Karpas-422 (cell line): ENCODE data around the gene MYH14. TPM values are rescaled to one million over a fixed set of nuclear protein-coding genes. Genes with fewer than 3 reads are reported as not detected.

Experiments
- DNase-seq: peaks from one replicate; pipeline ENCODE4 v3.0.0-alpha.2; 2015
- H2AFZ ChIP-seq: fragments of 200-600 bp; sonication (generic); 2 replicates; pipeline ENCODE4 v1.6.1; 2014; ENCODE audit warnings: antibody characterized with exemption, low read length, mixed read lengths
- H3K27ac ChIP-seq: fragments of 200-600 bp; sonication (generic); 2 replicates; pipeline ENCODE4 v1.5.1; 2014; ENCODE audit warnings: mild to moderate bottlenecking, low read length, moderate library complexity
- H3K27me3 ChIP-seq: fragments of 200-600 bp; sonication (generic); 2 replicates; pipeline ENCODE4 v1.6.1; 2014; ENCODE audit warnings: low read length, mixed read lengths
- H3K36me3 ChIP-seq: fragments of 200-600 bp; sonication (generic); 2 replicates; pipeline ENCODE4 v1.6.1; 2014; ENCODE audit warnings: low read length, mixed read lengths; ENCODE audit not compliant: insufficient read depth
- H3K4me1 ChIP-seq: fragments of 200-600 bp; sonication (generic); 2 replicates; pipeline ENCODE4 v1.6.1; 2014; ENCODE audit warnings: mild to moderate bottlenecking, low read length, mixed read lengths
- H3K4me2 ChIP-seq: fragments of 200-600 bp; sonication (generic); 2 replicates; pipeline ENCODE4 v1.6.1; 2014; ENCODE audit warnings: low read length, low read depth, mild to moderate bottlenecking; ENCODE audit not compliant: poor library complexity, severe bottlenecking
- H3K4me3 ChIP-seq: fragments of 200-600 bp; sonication (generic); 2 replicates; pipeline ENCODE4 v1.5.1; 2014; ENCODE audit warnings: mild to moderate bottlenecking, antibody characterized with exemption, low read length, mixed read lengths
- H3K79me2 ChIP-seq: fragments of 200-600 bp; sonication (generic); 2 replicates; pipeline ENCODE4 v1.6.1; 2014; ENCODE audit warnings: mild to moderate bottlenecking, low read length, mixed read lengths
- H3K9ac ChIP-seq: fragments of 200-600 bp; sonication (generic); 2 replicates; pipeline ENCODE4 v1.6.0; 2014; ENCODE audit warnings: low read length
- H3K9me2 ChIP-seq: fragments of 200-600 bp; sonication (generic), shearing (Covaris generic); replicated peaks from 2 replicates; pipeline ENCODE4 v1.6.0; 2014; ENCODE audit warnings: mild to moderate bottlenecking, low read length, moderate library complexity; ENCODE audit not compliant: insufficient read depth
- H3K9me3 ChIP-seq: fragments of 300-700, 200-600 bp; sonication (generic); 2 replicates; pipeline ENCODE4 v1.6.1; 2014; ENCODE audit warnings: low read length, mixed read lengths
- H4K20me1 ChIP-seq: fragments of 200-600 bp; sonication (generic); 2 replicates; pipeline ENCODE4 v1.6.1; 2014; ENCODE audit warnings: mild to moderate bottlenecking, antibody characterized with exemption, low read length, low read depth; ENCODE audit not compliant: insufficient read depth
- total RNA-seq: library from RNA; depleted of rRNA; stranded (reverse); fragments of >200 nt; shearing (Covaris generic); gene quantifications from 2 replicates; pipeline ENCODE4 v1.2.3, GENCODE V29; 2014; ENCODE audit warnings: low replicate concordance

The MYH14 gene
- total RNA-seq, 1 experiment from 2014 or later = not detected

DNA sequence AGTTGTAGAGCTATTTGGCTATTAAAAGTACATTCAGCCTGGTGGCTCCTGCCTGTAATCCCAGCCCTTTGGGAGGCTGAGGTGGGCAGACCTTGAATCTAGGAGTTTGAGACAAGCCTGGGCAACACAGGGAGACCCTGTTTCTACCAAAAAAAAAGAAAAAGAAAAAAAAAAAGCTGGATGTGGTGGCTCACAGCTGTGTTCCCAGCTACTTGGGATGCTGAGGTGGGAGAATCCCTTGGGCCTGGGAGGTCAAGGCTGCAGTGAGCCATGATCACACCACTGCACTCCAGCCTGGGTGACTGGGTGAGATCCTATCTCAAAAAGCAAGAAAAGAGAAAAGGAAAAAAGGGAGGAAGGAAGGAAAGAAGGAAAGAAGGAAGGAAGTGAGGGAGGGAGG lies 30.7 kb upstream of the MYH14 start:
- Histone ChIP-seq H2AFZ (no peak overlapping the region), H4K20me1 (no peaks in the 10 kb centered on the region), H3K27me3 (no peaks in the 10 kb centered on the region; the same call in 1 of the 2 replicates), H3K4me1 (no peaks in the 10 kb centered on the region), H3K79me2 (no peaks in the 10 kb centered on the region), H3K9me3 (peaks cover 3% of the 10 kb centered on the region; the same call in 1 of the 2 replicates), H3K9me2 (no peaks in the 10 kb centered on the region), H3K9ac (no peak overlapping the region), H3K36me3 (no peaks in the 10 kb centered on the region), H3K27ac (no peak overlapping the region), H3K4me2 (no peak overlapping the region), H3K4me3 (no peak overlapping the region)
- DNase-seq = no peak

DNA sequence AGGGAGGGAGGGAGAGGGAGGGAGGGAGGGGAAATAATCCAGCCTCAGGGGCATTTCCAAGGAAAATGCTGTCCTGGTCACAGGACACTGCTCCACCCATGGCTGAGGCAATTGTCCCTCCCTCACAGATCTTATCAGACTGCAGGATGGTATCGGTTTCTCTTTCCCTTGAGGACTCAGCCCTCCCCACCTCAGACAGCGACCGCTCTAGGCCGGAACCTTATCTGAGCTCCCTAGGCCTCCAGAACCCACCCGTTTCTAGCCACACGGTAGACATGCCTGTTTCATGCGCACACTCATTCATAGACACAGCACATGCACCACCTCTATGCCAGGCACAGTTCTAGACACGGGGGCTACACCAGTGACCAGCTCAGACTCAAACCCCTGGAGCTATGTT lies 30.3 kb upstream of the MYH14 start:
- Histone ChIP-seq H3K9me2 (no peaks in the 10 kb centered on the region), H3K79me2 (no peaks in the 10 kb centered on the region), H3K9ac (no peak overlapping the region), H3K27me3 (no peaks in the 10 kb centered on the region; the same call in 1 of the 2 replicates), H3K4me2 (no peak overlapping the region), H4K20me1 (no peaks in the 10 kb centered on the region), H3K4me1 (no peaks in the 10 kb centered on the region), H3K9me3 (peaks cover 3% of the 10 kb centered on the region; the same call in 1 of the 2 replicates), H3K27ac (no peak overlapping the region), H3K4me3 (no peak overlapping the region), H2AFZ (no peak overlapping the region), H3K36me3 (no peaks in the 10 kb centered on the region)
- no peak for DNase-seq

DNA sequence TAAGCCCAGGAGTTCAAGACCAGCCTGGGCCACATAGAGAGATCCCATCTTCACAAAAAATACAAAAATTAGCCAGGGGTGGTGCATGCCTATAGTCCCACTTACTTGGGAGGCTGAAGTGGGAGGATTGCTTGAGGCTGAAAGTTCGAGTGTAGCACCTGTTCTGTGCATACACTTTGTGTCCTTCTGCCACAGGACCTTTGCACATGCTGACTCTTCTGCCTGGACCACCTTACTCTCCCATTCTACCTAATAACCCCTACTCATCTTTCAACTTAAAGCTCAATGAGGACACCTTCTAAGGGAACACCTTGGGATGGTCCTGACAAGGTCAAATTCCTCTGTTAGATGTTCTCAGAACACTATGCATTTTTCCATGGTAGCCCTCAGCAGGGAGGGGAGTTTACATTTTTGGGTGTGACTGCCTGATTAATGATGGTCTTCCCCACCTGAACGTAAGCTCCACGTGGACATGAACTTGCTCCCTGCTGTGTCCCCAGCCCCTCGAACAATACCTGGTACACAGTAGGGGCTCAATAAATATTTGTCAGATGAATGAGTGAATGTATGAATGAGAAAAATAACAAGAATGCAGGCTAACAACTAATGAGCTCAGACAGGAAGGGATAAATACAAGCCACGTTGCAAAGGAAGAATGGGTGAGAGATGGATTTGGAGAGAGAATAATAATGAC lies 29.2 kb upstream of the MYH14 start:
- Histone ChIP-seq H3K9me2 (no peaks in the 10 kb centered on the region), H3K4me2 (no peak overlapping the region), H3K79me2 (no peaks in the 10 kb centered on the region), H3K27me3 (no peaks in the 10 kb centered on the region; the same call in 1 of the 2 replicates), H3K9ac (no peak overlapping the region), H3K4me1 (no peaks in the 10 kb centered on the region), H4K20me1 (no peaks in the 10 kb centered on the region), H3K27ac (no peak overlapping the region), H3K9me3 (peaks cover 3% of the 10 kb centered on the region; the same call in 1 of the 2 replicates), H3K36me3 (no peaks in the 10 kb centered on the region), H3K4me3 (no peak overlapping the region), H2AFZ (no peak overlapping the region)
- DNase-seq = no peak

DNA sequence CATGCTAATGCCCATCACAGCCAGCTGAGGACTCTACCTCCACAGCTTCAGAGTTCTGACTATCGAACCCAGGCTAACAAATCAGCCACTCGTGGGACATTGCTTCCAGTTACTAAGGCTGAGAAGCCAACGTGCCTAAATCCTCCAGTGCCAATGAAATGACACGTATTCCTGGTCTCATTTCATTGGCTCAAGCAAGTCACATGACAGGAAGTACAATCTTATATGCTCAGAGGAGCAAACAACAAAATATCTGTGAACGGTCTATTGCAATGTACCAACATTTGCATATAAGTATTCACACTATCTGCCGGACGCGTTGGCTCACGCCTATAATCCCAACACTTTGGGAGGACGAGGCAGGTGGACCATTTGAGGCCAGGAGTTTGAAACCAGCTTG lies 27.5 kb upstream of the MYH14 start:
- no peaks in the 10 kb centered on the region for H3K4me1 ChIP-seq
- H4K20me1 ChIP-seq = no peaks in the 10 kb centered on the region
- H3K27ac ChIP-seq = no peak overlapping the region
- H3K9me3 ChIP-seq = peaks cover 3% of the 10 kb centered on the region; the same call in 1 of the 2 replicates
- H3K4me2 ChIP-seq = no peak overlapping the region
- no peak overlapping the region for H3K9ac ChIP-seq
- no peak overlapping the region; the same call in 1 of the 2 replicates for H2AFZ ChIP-seq
- no peaks in the 10 kb centered on the region for H3K36me3 ChIP-seq
- H3K79me2 ChIP-seq = no peaks in the 10 kb centered on the region
- H3K9me2 ChIP-seq = no peaks in the 10 kb centered on the region
- H3K27me3 ChIP-seq = no peaks in the 10 kb centered on the region; the same call in 1 of the 2 replicates
- no peak overlapping the region for H3K4me3 ChIP-seq
- no peak for DNase-seq

DNA sequence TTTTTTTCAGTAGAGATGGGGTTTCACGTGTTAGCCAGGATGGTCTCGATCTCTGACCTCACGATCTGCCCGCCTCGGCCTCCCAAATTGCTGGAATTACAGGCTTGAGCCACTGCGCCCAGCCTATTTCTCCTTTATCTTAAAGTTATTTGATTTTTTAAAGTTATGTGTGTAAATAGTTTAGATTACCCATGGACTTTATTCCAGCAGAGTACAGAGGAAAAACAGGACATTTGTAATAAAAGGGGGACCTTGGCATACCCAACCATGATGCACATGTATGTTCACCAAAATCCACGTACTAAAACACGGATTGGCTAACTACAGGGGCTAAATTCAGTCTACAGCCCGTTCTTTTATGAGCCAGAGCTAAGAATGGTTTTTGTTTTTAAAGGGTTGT lies 26.6 kb upstream of the MYH14 start:
- DNase-seq = no peak
- no peak overlapping the region for H3K9ac ChIP-seq
- no peak overlapping the region for H2AFZ ChIP-seq
- H3K4me3 ChIP-seq = no peak overlapping the region
- no peaks in the 10 kb centered on the region for H3K79me2 ChIP-seq
- no peaks in the 10 kb centered on the region for H4K20me1 ChIP-seq
- H3K4me2 ChIP-seq = no peak overlapping the region
- H3K9me2 ChIP-seq = no peaks in the 10 kb centered on the region
- H3K27ac ChIP-seq = no peak overlapping the region
- H3K36me3 ChIP-seq = no peaks in the 10 kb centered on the region
- no peaks in the 10 kb centered on the region; the same call in 1 of the 2 replicates for H3K27me3 ChIP-seq
- H3K4me1 ChIP-seq = no peaks in the 10 kb centered on the region
- H3K9me3 ChIP-seq = peaks cover 3% of the 10 kb centered on the region; the same call in 1 of the 2 replicates

DNA sequence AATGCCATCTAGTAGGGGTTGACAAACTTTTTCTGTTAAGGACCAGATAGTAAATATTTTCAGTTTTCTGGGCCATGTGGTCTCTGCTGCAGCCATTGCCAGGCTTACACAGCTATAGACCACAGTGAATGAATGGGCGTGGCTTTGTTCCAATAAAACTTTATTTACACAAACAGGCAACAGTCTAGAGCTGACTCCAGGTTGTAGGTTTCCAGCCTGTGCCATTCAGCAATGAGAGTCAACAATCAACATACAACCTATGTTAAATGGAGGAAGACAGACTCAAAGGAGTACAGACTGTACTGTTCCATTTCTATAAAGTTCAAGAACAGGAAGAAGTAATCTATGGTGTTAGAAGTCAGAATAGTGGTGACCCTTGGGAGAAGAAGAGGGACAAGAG lies 25.1 kb upstream of the MYH14 start:
- no peak overlapping the region for H3K9ac ChIP-seq
- H3K79me2 ChIP-seq = no peaks in the 10 kb centered on the region
- H2AFZ ChIP-seq = no peak overlapping the region
- no peaks in the 10 kb centered on the region for H3K36me3 ChIP-seq
- no peak overlapping the region for H3K4me2 ChIP-seq
- H3K4me1 ChIP-seq = no peaks in the 10 kb centered on the region
- no peak overlapping the region for H3K4me3 ChIP-seq
- DNase-seq = no peak
- no peaks in the 10 kb centered on the region; the same call in 1 of the 2 replicates for H3K27me3 ChIP-seq
- H4K20me1 ChIP-seq = no peaks in the 10 kb centered on the region
- no peaks in the 10 kb centered on the region for H3K9me2 ChIP-seq
- H3K9me3 ChIP-seq = peaks cover 3% of the 10 kb centered on the region; the same call in 1 of the 2 replicates
- no peak overlapping the region for H3K27ac ChIP-seq

DNA sequence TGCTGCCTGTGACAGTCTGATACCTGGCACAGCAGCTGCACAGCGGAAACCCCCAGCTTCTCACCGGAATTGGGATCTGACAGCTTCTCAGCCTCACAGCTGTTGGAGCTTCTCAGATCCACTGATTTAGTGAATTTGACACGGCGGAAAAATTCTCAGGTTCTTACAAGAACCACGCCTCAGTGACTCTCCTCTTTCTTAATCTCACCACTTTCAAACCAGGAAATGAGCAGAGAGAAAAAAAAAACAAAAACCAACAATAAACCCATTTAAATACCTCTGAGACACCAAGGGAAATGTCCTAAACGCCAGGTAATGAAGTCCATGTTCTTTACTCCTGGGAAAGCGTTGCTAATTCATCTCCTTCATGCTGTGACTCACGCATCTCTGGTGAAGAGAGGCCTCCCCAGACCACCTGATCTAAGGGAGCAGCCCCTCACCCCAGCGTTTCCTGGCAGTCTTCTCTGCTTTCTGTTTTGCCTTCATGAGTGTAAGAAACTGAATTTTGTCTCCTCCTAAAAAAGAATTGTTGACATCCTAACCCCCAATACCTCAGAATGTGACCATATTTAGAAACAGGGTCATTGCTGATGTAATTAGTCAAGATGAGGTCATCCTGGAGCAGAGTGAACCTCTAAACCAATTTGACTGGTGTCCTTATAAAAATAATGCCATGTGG lies 24.4 kb upstream of the MYH14 start:
- no peak overlapping the region for H3K4me2 ChIP-seq
- H3K79me2 ChIP-seq = no peaks in the 10 kb centered on the region
- H3K27ac ChIP-seq = no peak overlapping the region
- H3K27me3 ChIP-seq = no peaks in the 10 kb centered on the region; the same call in 1 of the 2 replicates
- H3K9me2 ChIP-seq = no peaks in the 10 kb centered on the region
- H3K4me1 ChIP-seq = no peaks in the 10 kb centered on the region
- H3K36me3 ChIP-seq = no peaks in the 10 kb centered on the region
- no peak for DNase-seq
- H2AFZ ChIP-seq = no peak overlapping the region
- no peak overlapping the region for H3K4me3 ChIP-seq
- H3K9me3 ChIP-seq = peaks cover 3% of the 10 kb centered on the region; the same call in 1 of the 2 replicates
- H3K9ac ChIP-seq = no peak overlapping the region
- no peaks in the 10 kb centered on the region for H4K20me1 ChIP-seq

DNA sequence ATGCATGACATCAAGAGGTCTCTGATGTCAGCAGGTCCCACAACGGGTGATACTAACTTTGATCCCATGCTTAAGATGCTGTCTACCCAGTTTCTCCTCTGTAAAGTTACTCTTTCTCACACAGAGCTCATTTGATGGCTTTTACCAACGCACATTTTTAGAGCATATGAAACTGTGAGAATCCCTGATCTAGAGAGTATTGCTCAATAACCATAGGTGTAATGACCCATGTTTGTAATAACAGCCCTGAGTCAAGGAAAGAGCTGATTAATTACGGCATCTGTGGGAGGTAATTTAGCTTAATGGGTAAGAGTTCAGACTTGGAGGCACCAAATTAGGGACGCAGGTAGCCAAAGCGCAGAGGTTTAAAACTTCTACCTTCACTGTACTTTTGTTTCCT lies 22.3 kb upstream of the MYH14 start:
- no peak for DNase-seq
- no peak overlapping the region for H2AFZ ChIP-seq
- H3K9me3 ChIP-seq = no peaks in the 10 kb centered on the region
- H3K9me2 ChIP-seq = no peaks in the 10 kb centered on the region
- H3K4me2 ChIP-seq = no peak overlapping the region
- no peaks in the 10 kb centered on the region for H3K79me2 ChIP-seq
- no peaks in the 10 kb centered on the region for H4K20me1 ChIP-seq
- no peak overlapping the region for H3K4me3 ChIP-seq
- H3K27ac ChIP-seq = no peak overlapping the region
- H3K27me3 ChIP-seq = no peaks in the 10 kb centered on the region
- H3K36me3 ChIP-seq = no peaks in the 10 kb centered on the region
- H3K9ac ChIP-seq = no peak overlapping the region
- no peaks in the 10 kb centered on the region for H3K4me1 ChIP-seq
